Measurements from ENCODE around the gene CHN1.

CHN1 gene

GRCh38 chr2:175009917-175010621 lies 4.9 kb upstream of the CHN1 start:
- Histone ChIP-seq H3K4me3 (ENCODE audit: low read depth, low read length) (no peak overlapping the region), H3K9me3 (ENCODE audit: control insufficient read depth, insufficient read depth, low read length) (no peaks in the 10 kb centered on the region), H3K27me3 (ENCODE audit: control insufficient read depth, insufficient read depth, low read length) (no peaks in the 10 kb centered on the region), H3K36me3 (ENCODE audit: control insufficient read depth, insufficient read depth, low read length) (no peaks in the 10 kb centered on the region), H3K4me1 (ENCODE audit: control insufficient read depth, insufficient read depth, low read length) (peaks cover 26% of the 10 kb centered on the region), H3K27ac (ENCODE audit: low read depth, low read length) (no peak overlapping the region), H3K9ac (ENCODE audit: low read depth, low read length) (no peak overlapping the region)

GRCh38 chr2:175008801-175009495 lies 3.8 kb upstream of the CHN1 start:
- H3K36me3 ChIP-seq (ENCODE audit: control insufficient read depth, insufficient read depth, low read length) = no peaks in the 10 kb centered on the region
- H3K27ac ChIP-seq (ENCODE audit: low read depth, low read length) = no peak overlapping the region
- no peaks in the 10 kb centered on the region for H3K9me3 ChIP-seq (ENCODE audit: control insufficient read depth, insufficient read depth, low read length)
- no peak overlapping the region for H3K4me3 ChIP-seq (ENCODE audit: low read depth, low read length)
- H3K27me3 ChIP-seq (ENCODE audit: control insufficient read depth, insufficient read depth, low read length) = no peaks in the 10 kb centered on the region
- peaks cover 26% of the 10 kb centered on the region for H3K4me1 ChIP-seq (ENCODE audit: control insufficient read depth, insufficient read depth, low read length)
- H3K9ac ChIP-seq (ENCODE audit: low read depth, low read length) = no peak overlapping the region

GRCh38 chr2:175008009-175008408 lies 2.8 kb upstream of the CHN1 start:
- Histone ChIP-seq H3K4me3 (ENCODE audit: low read depth, low read length) (no peak overlapping the region), H3K27me3 (ENCODE audit: control insufficient read depth, insufficient read depth, low read length) (no peaks in the 10 kb centered on the region), H3K9me3 (ENCODE audit: control insufficient read depth, insufficient read depth, low read length) (no peaks in the 10 kb centered on the region), H3K9ac (ENCODE audit: low read depth, low read length) (no peak overlapping the region), H3K4me1 (ENCODE audit: control insufficient read depth, insufficient read depth, low read length) (peaks cover 34% of the 10 kb centered on the region), H3K36me3 (ENCODE audit: control insufficient read depth, insufficient read depth, low read length) (no peaks in the 10 kb centered on the region), H3K27ac (ENCODE audit: low read depth, low read length) (peak overlapping the region; percentile 1)

GRCh38 chr2:175007510-175007909 lies 2.3 kb upstream of the CHN1 start:
- H3K27me3 ChIP-seq (ENCODE audit: control insufficient read depth, insufficient read depth, low read length) = no peaks in the 10 kb centered on the region
- H3K4me1 ChIP-seq (ENCODE audit: control insufficient read depth, insufficient read depth, low read length) = peaks cover 39% of the 10 kb centered on the region
- H3K27ac ChIP-seq (ENCODE audit: low read depth, low read length) = peak overlapping the region; percentile 1
- no peak overlapping the region for H3K4me3 ChIP-seq (ENCODE audit: low read depth, low read length)
- no peaks in the 10 kb centered on the region for H3K36me3 ChIP-seq (ENCODE audit: control insufficient read depth, insufficient read depth, low read length)
- H3K9me3 ChIP-seq (ENCODE audit: control insufficient read depth, insufficient read depth, low read length) = no peaks in the 10 kb centered on the region
- no peak overlapping the region for H3K9ac ChIP-seq (ENCODE audit: low read depth, low read length)

GRCh38 chr2:175006281-175006680 lies 1.1 kb upstream of the CHN1 start:
- no peak overlapping the region for H3K27ac ChIP-seq (ENCODE audit: low read depth, low read length)
- peaks cover 45% of the 10 kb centered on the region for H3K4me1 ChIP-seq (ENCODE audit: control insufficient read depth, insufficient read depth, low read length)
- no peaks in the 10 kb centered on the region for H3K9me3 ChIP-seq (ENCODE audit: control insufficient read depth, insufficient read depth, low read length)
- H3K27me3 ChIP-seq (ENCODE audit: control insufficient read depth, insufficient read depth, low read length) = no peaks in the 10 kb centered on the region
- no peaks in the 10 kb centered on the region for H3K36me3 ChIP-seq (ENCODE audit: control insufficient read depth, insufficient read depth, low read length)
- peak overlapping the region; percentile 90 for H3K4me3 ChIP-seq (ENCODE audit: low read depth, low read length)
- H3K9ac ChIP-seq (ENCODE audit: low read depth, low read length) = no peak overlapping the region

GRCh38 chr2:175005733-175006264 lies 618 bp upstream of the CHN1 start:
- no peaks in the 10 kb centered on the region for H3K36me3 ChIP-seq (ENCODE audit: control insufficient read depth, insufficient read depth, low read length)
- no peaks in the 10 kb centered on the region for H3K9me3 ChIP-seq (ENCODE audit: control insufficient read depth, insufficient read depth, low read length)
- H3K4me3 ChIP-seq (ENCODE audit: low read depth, low read length) = peak overlapping the region; percentile 90
- H3K27ac ChIP-seq (ENCODE audit: low read depth, low read length) = peak overlapping the region; percentile 96
- peaks cover 45% of the 10 kb centered on the region for H3K4me1 ChIP-seq (ENCODE audit: control insufficient read depth, insufficient read depth, low read length)
- no peaks in the 10 kb centered on the region for H3K27me3 ChIP-seq (ENCODE audit: control insufficient read depth, insufficient read depth, low read length)
- peak overlapping the region; percentile 88 for H3K9ac ChIP-seq (ENCODE audit: low read depth, low read length)

- Histone ChIP-seq H3K9ac (ENCODE audit: low read depth, low read length) (peak overlapping the region; percentile 88), H3K36me3 (ENCODE audit: control insufficient read depth, insufficient read depth, low read length) (no peaks in the 10 kb centered on the region), H3K27me3 (ENCODE audit: control insufficient read depth, insufficient read depth, low read length) (no peaks in the 10 kb centered on the region), H3K27ac (ENCODE audit: low read depth, low read length) (peak overlapping the region; percentile 96), H3K4me1 (ENCODE audit: control insufficient read depth, insufficient read depth, low read length) (peaks cover 45% of the 10 kb centered on the region), H3K9me3 (ENCODE audit: control insufficient read depth, insufficient read depth, low read length) (no peaks in the 10 kb centered on the region), H3K4me3 (ENCODE audit: low read depth, low read length) (peak overlapping the region; percentile 90)
These were observed 526 bp downstream of the CHN1 start for GRCh38 chr2:175004730-175004979.

GRCh38 chr2:175003875-175004729 lies 1.1 kb downstream of the CHN1 start:
- peak overlapping the region; percentile 96 for H3K27ac ChIP-seq (ENCODE audit: low read depth, low read length)
- peak overlapping the region; percentile 85 for H3K4me3 ChIP-seq (ENCODE audit: low read depth, low read length)
- H3K9ac ChIP-seq (ENCODE audit: low read depth, low read length) = peak overlapping the region; percentile 60
- H3K27me3 ChIP-seq (ENCODE audit: control insufficient read depth, insufficient read depth, low read length) = no peaks in the 10 kb centered on the region
- peaks cover 45% of the 10 kb centered on the region for H3K4me1 ChIP-seq (ENCODE audit: control insufficient read depth, insufficient read depth, low read length)
- H3K9me3 ChIP-seq (ENCODE audit: control insufficient read depth, insufficient read depth, low read length) = no peaks in the 10 kb centered on the region
- H3K36me3 ChIP-seq (ENCODE audit: control insufficient read depth, insufficient read depth, low read length) = no peaks in the 10 kb centered on the region

GRCh38 chr2:175002547-175003274 lies 2.5 kb downstream of the CHN1 start:
- peaks cover 46% of the 10 kb centered on the region for H3K4me1 ChIP-seq (ENCODE audit: control insufficient read depth, insufficient read depth, low read length)
- peak overlapping the region; percentile 85; the same call in 1 of the 2 replicates for H3K4me3 ChIP-seq (ENCODE audit: low read depth, low read length)
- no peaks in the 10 kb centered on the region for H3K36me3 ChIP-seq (ENCODE audit: control insufficient read depth, insufficient read depth, low read length)
- H3K9ac ChIP-seq (ENCODE audit: low read depth, low read length) = no peak overlapping the region
- H3K9me3 ChIP-seq (ENCODE audit: control insufficient read depth, insufficient read depth, low read length) = no peaks in the 10 kb centered on the region
- no peaks in the 10 kb centered on the region for H3K27me3 ChIP-seq (ENCODE audit: control insufficient read depth, insufficient read depth, low read length)
- no peak overlapping the region for H3K27ac ChIP-seq (ENCODE audit: low read depth, low read length)

GRCh38 chr2:175001566-175001965 lies 3.6 kb downstream of the CHN1 start:
- H3K9me3 ChIP-seq (ENCODE audit: control insufficient read depth, insufficient read depth, low read length) = no peaks in the 10 kb centered on the region
- H3K4me3 ChIP-seq (ENCODE audit: low read depth, low read length) = no peak overlapping the region
- H3K27me3 ChIP-seq (ENCODE audit: control insufficient read depth, insufficient read depth, low read length) = no peaks in the 10 kb centered on the region
- H3K4me1 ChIP-seq (ENCODE audit: control insufficient read depth, insufficient read depth, low read length) = peaks cover 35% of the 10 kb centered on the region
- H3K9ac ChIP-seq (ENCODE audit: low read depth, low read length) = no peak overlapping the region
- no peak overlapping the region for H3K27ac ChIP-seq (ENCODE audit: low read depth, low read length)
- no peaks in the 10 kb centered on the region for H3K36me3 ChIP-seq (ENCODE audit: control insufficient read depth, insufficient read depth, low read length)

Data from HUES48 (cell line).